ENCODE data around the gene XXYLT1.

DNA sequence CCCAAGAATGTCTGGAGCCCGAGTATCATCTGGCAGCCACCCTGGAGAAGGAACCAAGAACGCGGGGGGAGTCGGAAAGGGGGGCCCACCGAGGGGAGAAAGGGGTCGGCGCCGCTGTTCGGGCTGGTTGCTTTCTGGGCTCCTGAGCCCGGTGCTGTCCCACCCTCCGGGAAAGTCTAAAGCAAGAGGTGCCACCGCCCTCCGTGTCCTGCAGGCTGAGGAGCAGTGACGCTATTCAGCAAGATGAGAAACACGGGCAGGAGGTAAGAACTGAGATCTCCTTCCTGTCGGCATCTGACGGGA, 234.8 kb downstream of the XXYLT1 start:
- TF ChIP-seq YY1 (IDR thresholded peaks at IDR 0.05; ENCODE audit: insufficient read depth, insufficient read length): no peak
- TF ChIP-seq ZNF274 (IDR thresholded peaks at IDR 0.05; ENCODE audit: low read depth, low read length): no peak
- TF ChIP-seq SUZ12 (IDR thresholded peaks at IDR 0.05; ENCODE audit: extremely low read depth, insufficient read depth, insufficient read length): no peak
